Panc1 (cell line): ENCODE data around the gene LGR5.

Experiments used
- CTCF ChIP-seq: fragments of 450-650 bp; IDR thresholded peaks from 2 replicates; pipeline ENCODE4 v1.5.1; 2017; ENCODE audit warnings: mild to moderate bottlenecking
- POLR2AphosphoS5 ChIP-seq: IDR thresholded peaks from 2 replicates; pipeline ENCODE4 v1.6.1; 2012; ENCODE audit warnings: mild to moderate bottlenecking, low read depth, low read length, moderate library complexity
- REST ChIP-seq, 2 experiments: IDR thresholded peaks; 2 replicates each; pipeline ENCODE4 v1.6.1; 2011 to 2012; ENCODE audit warnings: low read depth in 2 of 2, control low read depth in 1 of 2, low read length in 1 of 2, mild to moderate bottlenecking in 1 of 2, moderate library complexity in 1 of 2; ENCODE audit not compliant: insufficient read depth in 1 of 2

- TF ChIP-seq REST (IDR thresholded peaks at IDR 0.05; ENCODE audit: insufficient read depth in 1 of 2, low read depth in 2 of 2, low read length in 1 of 2) (no peak), CTCF (no peak), POLR2AphosphoS5 (no peak)
Observed at GRCh38 chr12:71548893-71549292, 109.3 kb downstream of the LGR5 start.
